Osteoblast (primary cell): ENCODE measurements around the gene UMODL1. TPM values are rescaled to one million over a fixed set of nuclear protein-coding genes. Genes with fewer than 3 reads are reported as not detected.

Source experiments
- DNase-seq: peaks from one replicate; pipeline ENCODE4 v3.0.0; 2011; ENCODE audit warnings: low spot score, mixed read lengths; ENCODE audit not compliant: insufficient read length; ENCODE audit errors: missing footprints
- H2AFZ ChIP-seq: 2 replicates; pipeline ENCODE4 v1.6.0; 2011; ENCODE audit warnings: mild to moderate bottlenecking, low read length
- H3K27ac ChIP-seq: 2 replicates; pipeline ENCODE4 v1.5.1; 2011; ENCODE audit warnings: mild to moderate bottlenecking, low read depth, low read length, moderate library complexity
- H3K27me3 ChIP-seq: 2 replicates; pipeline ENCODE4 v1.6.0; 2012; ENCODE audit warnings: mild to moderate bottlenecking, control low read depth, inconsistent platforms, low read length, moderate library complexity; ENCODE audit not compliant: insufficient read depth
- H3K36me3 ChIP-seq: 2 replicates; pipeline ENCODE4 v1.5.1; 2011; ENCODE audit warnings: mild to moderate bottlenecking, low read length, control low read depth, moderate library complexity; ENCODE audit not compliant: insufficient read depth
- H3K4me1 ChIP-seq: 2 replicates; pipeline ENCODE4 v1.5.1; 2011; ENCODE audit warnings: mild to moderate bottlenecking, low read length, control low read depth, moderate library complexity; ENCODE audit not compliant: insufficient read depth
- H3K4me2 ChIP-seq: 2 replicates; pipeline ENCODE4 v1.6.0; 2011; ENCODE audit warnings: mild to moderate bottlenecking, low read length; ENCODE audit not compliant: insufficient read depth
- H3K4me3 ChIP-seq: fragments of 200-600 bp; sonication (generic); 3 replicates; pipeline ENCODE4 v1.5.1; 2012; ENCODE audit warnings: mild to moderate bottlenecking, low read length, inconsistent platforms; ENCODE audit not compliant: insufficient read depth
- H3K79me2 ChIP-seq: 2 replicates; pipeline ENCODE4 v1.6.0; 2012; ENCODE audit warnings: mild to moderate bottlenecking, low read length, control low read depth, inconsistent platforms; ENCODE audit not compliant: insufficient read depth
- H3K9me3 ChIP-seq: 2 replicates; pipeline ENCODE4 v1.5.1; 2011; ENCODE audit warnings: low read depth, low read length, control low read depth
- H4K20me1 ChIP-seq: 2 replicates; pipeline ENCODE4 v1.6.0; 2012; ENCODE audit warnings: mild to moderate bottlenecking, low read length, control low read depth; ENCODE audit not compliant: insufficient read depth
- total RNA-seq: library from RNA; depleted of rRNA; stranded (reverse); fragments of >200 nt; gene quantifications from 2 replicates; pipeline ENCODE4 v1.2.3, GENCODE V29; 2012
- TF ChIP-seq, protein P1 (sequence below): IDR thresholded peaks from 2 replicates; pipeline ENCODE4 v1.5.1; 2011; ENCODE audit warnings: mild to moderate bottlenecking, low read depth, low read length, moderate library complexity; ENCODE audit errors: extremely low read depth

Gene UMODL1
- total RNA-seq, 1 donor = not detected

DNA sequence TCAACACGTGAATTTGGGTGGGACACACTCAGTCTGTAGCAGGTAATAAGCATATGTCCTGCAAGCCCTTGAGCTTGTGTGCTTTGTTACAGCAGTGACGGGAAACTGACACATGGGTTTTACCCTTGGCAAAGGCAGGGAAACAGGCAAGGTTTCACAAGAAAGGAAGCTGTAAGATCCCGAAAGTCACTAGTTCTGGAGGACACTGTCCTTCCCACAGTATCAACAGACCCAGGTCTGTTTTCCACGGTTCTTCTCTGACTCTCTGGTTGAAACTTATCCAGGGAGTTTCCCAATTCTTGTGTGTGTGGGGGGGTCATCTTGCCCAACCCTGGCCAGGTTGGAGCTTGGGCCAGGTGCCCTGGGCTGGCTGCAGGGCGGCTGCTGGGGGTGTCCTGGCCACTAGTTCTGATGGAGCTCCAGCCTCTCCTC, 31.6 kb upstream of the UMODL1 start:
- H3K27ac ChIP-seq = peak overlapping the region; percentile 99
- H3K4me2 ChIP-seq = peak overlapping the region; percentile 53
- no peaks in the 10 kb centered on the region for H4K20me1 ChIP-seq
- no peaks in the 10 kb centered on the region for H3K9me3 ChIP-seq
- peaks cover 28% of the 10 kb centered on the region for H3K4me1 ChIP-seq
- H3K36me3 ChIP-seq = no peaks in the 10 kb centered on the region
- peak; percentile 66 for DNase-seq
- TF ChIP-seq, protein P1, sequence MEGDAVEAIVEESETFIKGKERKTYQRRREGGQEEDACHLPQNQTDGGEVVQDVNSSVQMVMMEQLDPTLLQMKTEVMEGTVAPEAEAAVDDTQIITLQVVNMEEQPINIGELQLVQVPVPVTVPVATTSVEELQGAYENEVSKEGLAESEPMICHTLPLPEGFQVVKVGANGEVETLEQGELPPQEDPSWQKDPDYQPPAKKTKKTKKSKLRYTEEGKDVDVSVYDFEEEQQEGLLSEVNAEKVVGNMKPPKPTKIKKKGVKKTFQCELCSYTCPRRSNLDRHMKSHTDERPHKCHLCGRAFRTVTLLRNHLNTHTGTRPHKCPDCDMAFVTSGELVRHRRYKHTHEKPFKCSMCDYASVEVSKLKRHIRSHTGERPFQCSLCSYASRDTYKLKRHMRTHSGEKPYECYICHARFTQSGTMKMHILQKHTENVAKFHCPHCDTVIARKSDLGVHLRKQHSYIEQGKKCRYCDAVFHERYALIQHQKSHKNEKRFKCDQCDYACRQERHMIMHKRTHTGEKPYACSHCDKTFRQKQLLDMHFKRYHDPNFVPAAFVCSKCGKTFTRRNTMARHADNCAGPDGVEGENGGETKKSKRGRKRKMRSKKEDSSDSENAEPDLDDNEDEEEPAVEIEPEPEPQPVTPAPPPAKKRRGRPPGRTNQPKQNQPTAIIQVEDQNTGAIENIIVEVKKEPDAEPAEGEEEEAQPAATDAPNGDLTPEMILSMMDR = no peak
- peak overlapping the region; percentile 15 for H3K4me3 ChIP-seq
- H2AFZ ChIP-seq = no peak overlapping the region
- H3K27me3 ChIP-seq = no peaks in the 10 kb centered on the region
- no peaks in the 10 kb centered on the region for H3K79me2 ChIP-seq

DNA sequence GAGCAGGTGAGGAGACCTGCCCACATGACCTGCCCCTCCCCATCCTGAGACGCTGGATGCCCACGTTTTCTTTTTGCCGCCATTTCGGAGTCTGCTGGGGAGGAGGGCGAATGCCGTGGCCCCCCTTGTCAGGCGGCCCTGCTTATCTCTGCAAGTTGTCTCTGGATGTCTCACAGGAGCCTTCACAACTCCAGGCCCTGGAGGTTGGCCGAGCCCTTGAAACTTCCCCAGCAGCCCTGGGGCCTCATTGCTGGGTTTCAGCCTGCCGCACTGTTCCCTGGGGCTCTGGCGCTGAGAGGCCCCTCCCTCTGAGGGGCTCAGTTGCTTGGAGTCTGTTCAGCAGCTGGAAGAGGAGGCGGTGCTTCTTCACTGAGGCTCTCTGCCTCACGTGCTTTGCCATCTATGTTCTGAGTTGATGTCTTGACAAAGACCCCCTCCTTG, 31.2 kb upstream of the UMODL1 start:
- Histone ChIP-seq H3K4me2 (peak overlapping the region; percentile 53), H3K9me3 (no peaks in the 10 kb centered on the region), H4K20me1 (no peaks in the 10 kb centered on the region), H2AFZ (peak overlapping the region; percentile 25), H3K4me1 (peaks cover 28% of the 10 kb centered on the region), H3K36me3 (no peaks in the 10 kb centered on the region), H3K27ac (peak overlapping the region; percentile 99), H3K79me2 (no peaks in the 10 kb centered on the region), H3K27me3 (no peaks in the 10 kb centered on the region), H3K4me3 (peak overlapping the region; percentile 15)
- no peak for DNase-seq
- TF ChIP-seq, protein P1 = no peak

DNA sequence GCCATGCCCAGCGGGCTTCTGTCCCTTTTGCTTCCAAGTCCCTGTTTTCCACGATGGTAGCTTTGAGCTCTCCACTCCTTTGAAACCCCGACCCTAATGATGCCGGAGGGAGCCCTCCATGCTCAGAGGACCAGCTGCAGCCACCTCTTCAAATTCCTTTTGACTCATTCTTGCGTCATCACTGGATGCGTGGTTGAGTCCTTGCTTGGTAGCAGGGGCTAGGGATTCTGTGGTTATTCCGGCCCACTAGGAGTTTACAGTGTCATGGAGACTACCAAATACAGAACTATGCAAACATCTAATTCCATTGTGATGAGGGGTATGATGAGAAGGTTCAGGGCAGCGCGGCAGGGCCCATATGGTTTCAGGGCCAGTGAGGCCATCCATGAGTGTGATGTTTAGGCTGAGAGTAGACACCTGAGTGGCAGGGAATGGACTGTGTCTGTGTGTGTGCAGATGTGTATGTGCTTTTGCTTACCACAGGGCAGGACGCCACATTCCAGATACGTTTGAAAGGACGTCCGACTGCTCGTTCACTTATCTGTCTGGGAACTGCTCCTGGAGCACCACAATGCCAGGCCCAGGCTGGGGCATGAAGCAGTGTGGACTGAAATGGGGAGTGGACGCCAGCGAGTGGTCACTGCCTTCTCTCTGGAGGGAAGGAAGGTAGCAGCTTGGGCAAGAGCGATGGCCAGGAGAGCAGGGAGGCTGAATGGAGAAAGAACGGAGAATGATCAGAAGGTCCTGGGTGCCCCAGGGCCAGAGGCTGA, 30.5 kb upstream of the UMODL1 start:
- no peaks in the 10 kb centered on the region for H3K36me3 ChIP-seq
- peak overlapping the region; percentile 15 for H3K4me3 ChIP-seq
- peaks cover 28% of the 10 kb centered on the region for H3K4me1 ChIP-seq
- peak overlapping the region; percentile 53 for H3K4me2 ChIP-seq
- H3K27me3 ChIP-seq = no peaks in the 10 kb centered on the region
- H3K9me3 ChIP-seq = no peaks in the 10 kb centered on the region
- peak overlapping the region; percentile 30 for H2AFZ ChIP-seq
- no peaks in the 10 kb centered on the region for H4K20me1 ChIP-seq
- H3K27ac ChIP-seq = peak overlapping the region; percentile 99
- DNase-seq = peak; percentile 98
- TF ChIP-seq, protein P1 = no peak
- no peaks in the 10 kb centered on the region for H3K79me2 ChIP-seq

DNA sequence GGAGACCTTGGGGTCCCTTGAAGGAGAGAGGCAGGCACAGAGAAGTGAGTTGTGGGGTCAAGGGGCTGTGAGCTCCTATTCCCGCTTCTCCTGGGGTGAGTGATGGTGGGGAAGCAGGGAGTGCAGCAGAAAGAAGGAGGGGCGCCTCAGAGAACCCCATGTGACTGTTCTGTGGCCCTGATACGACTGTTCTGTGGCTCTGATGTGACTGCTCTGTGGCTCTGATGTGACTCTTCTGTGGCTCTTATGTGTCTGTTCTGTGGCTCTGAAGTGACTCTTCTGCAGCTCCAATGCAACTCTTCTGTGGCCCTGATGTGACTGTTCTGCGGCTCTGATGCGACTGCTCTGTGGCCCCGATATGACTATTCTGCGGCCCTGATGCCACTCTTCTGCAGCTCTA, 29.9 kb upstream of the UMODL1 start:
- Histone ChIP-seq H3K4me3 (no peak overlapping the region), H3K36me3 (no peaks in the 10 kb centered on the region), H3K4me1 (peaks cover 28% of the 10 kb centered on the region), H3K27ac (peak overlapping the region; percentile 99), H3K4me2 (no peak overlapping the region), H3K9me3 (no peaks in the 10 kb centered on the region), H3K27me3 (no peaks in the 10 kb centered on the region), H4K20me1 (no peaks in the 10 kb centered on the region), H2AFZ (no peak overlapping the region), H3K79me2 (no peaks in the 10 kb centered on the region)
- DNase-seq = no peak
- TF ChIP-seq, protein P1 = no peak
